NAMALWA (cell line): ENCODE data around the gene NRG2.

Source experiments
- DNase-seq: peaks from one replicate; pipeline ENCODE4 v3.0.0-alpha.2; 2015; ENCODE audit warnings: low spot score

Gene NRG2

DNA sequence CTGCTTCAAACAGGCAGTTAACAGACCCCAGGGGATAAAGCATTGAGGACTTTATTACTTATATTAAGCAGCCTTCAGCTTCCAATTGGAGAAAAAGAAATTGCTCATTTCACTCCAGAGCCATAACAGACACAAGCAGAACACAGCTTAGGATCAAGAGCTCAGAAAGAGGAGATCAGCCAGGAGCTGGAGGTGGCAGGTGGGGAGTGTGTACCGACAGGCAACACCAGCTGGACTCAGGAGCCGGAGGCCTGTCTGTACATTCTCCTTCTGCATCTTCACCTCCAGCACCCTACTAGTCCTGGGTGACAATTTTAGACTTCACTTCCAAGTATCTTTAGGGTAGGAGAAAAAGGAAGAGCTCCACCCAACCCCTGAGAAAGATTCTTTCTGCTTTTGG lies 35.8 kb downstream of the NRG2 start:
- DNase-seq, result no peak

DNA sequence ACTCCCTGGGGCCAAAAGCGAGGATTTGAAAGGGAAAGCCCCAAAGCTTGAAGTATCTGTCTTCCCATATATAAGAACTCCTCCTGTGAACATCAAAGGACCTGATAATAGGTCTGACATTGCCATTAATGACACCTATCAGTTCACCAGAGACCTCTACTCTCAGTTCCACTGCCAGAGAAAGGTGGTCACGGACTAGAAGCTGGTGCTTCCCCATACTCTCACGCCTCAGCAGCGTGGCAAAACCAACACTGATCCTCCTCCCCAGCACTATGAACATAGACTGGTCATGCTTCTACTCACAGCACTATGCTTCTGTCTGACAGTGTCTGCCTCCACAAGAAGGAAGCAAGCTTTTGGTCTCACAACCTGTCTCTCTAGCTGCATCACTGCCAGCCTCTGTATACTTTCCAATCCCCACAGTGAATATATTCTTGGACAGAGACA lies 37.9 kb downstream of the NRG2 start:
- no peak for DNase-seq

DNA sequence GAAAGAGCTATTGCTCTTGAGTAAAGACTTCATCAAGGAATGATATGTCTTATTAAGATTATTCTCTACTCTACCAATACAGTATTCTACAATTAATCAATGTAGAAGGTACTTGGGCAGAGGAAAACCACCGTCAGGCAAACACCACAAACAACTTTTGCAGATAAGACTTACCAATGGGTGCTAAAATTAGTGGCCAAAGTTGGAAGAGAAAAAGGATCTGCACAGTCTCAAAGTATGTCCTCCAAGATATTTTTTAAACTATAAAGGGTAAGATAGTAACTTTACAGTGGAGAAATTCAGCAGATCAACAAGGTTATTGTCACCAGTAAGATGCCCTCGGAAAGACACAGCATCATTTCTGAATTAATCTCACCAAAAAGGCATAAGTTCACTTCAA lies 38.9 kb downstream of the NRG2 start:
- no peak for DNase-seq

DNA sequence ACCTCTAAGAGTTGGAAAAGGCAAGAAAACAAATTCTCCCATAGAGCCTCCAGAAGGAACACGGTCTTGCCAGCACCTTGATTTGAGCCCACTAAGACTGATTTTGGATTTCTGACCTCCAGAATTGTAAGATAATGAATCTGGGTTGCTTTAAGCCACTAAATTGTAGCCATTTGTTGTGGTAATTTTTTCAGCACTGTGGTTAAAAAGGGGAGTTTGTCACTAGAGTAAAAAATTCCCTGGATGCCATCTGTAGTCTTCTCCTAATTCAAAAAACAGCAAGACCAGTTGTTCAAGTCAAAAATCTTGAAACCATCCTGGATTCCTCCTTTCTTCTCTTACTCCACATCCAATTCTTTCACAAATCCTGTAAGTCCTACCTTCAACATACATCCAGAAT lies 39.6 kb downstream of the NRG2 start:
- DNase-seq, result no peak

DNA sequence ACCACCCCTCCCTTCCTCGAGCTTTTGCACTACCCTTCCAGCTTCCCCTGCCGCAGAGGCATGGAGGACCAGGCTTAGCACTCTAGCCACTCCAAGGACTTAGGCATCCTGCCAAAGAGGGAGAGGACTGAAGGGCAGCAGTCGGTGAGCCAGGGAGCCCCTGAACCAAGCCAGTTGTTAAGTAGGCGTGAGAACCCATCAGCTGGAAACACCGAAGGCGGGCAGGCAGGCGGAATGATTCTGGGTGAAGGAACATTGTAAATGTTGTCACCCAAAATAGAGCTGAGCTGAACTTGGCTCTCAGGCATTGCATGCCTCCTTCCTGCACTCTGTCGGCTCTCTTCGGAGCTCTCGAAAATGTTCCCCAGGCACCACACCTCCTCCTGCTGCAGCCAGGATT lies 42.8 kb downstream of the NRG2 start:
- DNase-seq, result no peak

DNA sequence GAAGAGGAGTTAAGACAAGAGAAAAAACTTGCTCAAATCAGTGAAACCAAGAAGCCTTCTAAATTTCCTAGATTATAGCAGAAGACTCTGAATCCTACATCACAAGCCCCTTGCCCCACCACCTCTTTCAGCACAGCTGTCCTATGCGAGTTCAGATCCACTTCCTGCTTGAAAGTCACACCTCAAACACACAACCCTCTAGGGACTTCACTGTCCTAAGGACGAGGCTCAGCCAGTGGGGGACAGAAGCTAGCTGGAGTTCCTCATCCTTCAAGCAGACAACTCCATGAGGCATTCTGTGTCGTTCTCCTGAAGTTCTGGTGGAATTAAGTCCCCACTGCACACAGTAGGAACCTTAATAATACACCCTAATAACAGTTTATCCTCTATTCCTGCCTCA lies 44.3 kb downstream of the NRG2 start:
- no peak for DNase-seq

DNA sequence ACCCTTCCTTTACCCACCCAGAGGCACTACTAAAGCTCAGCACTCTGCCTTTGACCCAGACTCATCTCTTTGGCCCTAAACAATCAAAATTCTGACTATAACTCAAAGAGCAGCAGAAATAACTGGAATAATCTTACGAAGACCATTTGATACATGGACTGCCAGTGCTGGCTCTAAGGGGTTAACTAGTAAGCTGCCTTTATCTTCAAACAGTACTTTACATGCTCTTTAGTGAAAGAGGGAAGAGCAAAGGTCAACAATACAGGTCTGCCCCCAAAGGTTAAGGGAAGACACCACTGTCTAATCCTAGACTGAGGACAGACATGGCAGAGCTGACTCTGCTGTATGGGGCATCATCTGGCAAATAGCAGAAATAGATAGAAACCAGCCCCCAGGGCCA lies 45.8 kb downstream of the NRG2 start:
- DNase-seq, result no peak

DNA sequence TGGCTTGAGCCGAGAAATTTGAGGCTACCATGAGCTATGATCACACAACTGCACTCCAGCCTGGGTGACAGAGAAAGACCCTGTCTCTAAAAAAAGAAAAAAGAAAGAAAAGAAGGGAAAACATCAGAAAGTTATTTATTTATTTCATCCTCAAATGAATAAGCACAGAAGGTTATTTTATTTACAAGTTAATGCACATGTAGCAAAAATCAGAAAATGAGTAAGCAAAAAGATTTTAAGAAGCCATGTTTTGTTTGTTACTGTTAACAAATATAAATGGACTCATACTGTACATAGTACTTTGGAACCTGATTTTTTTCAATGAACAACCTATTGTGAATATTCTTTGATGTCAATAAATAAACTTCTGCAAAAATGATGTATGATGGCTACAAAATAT lies 47.2 kb downstream of the NRG2 start:
- no peak for DNase-seq

DNA sequence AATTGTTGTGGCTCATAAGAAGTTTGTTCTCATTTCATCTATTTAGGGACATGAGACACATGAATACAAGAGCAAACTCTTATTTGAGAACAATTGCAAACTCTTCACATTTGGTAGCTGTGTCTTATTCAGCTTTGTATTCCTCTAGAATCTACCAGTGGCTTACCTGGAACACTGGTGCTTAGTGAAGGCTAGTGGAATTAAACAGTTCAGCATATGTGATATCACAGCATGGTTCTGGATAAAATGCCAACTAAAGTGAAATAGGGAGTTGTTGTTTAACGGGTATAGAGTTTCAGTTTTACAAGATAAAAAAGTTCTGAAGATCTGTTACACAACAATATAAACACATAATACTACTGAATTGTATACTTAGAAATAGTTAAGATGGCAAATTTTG lies 48.9 kb downstream of the NRG2 start:
- DNase-seq, result no peak

DNA sequence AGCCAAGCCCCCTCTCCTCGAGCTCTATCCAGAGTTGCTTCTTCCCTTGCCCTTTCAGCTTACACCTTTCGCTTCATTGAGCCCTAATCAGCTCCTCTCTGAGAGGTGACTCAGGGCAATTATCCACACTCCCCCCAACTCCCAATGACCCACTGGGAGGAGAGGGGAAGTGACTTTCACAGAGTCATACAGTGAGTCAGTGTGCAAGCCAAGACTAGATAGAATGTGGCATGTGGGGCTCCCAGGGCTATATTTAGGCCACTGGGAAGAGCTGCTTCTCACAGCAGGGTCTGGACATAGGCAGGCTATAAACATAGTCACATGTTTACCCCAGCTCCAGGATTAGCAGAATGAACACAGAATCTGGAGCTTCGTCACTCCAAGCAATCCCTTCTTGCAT lies 57.4 kb downstream of the NRG2 start:
- no peak for DNase-seq

DNA sequence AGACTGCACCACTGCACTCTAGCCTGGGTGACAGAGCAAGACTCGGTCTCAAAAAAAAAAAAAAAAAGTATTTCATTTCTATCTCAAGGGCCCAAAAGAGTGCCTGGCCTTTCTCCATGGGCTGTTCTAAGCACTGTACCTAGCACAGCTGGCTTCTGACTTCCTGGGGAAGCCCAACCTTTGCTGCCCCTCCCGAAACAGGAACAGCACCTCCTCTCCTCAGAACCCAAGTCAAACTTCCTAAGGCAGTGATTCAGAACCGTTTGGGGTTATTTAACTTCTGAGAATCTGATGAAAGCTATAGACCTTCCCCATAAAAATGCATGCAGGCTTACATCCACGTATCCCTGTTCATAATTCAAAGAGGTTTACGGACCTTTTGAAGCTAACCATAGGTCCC lies 57.8 kb downstream of the NRG2 start:
- no peak for DNase-seq

DNA sequence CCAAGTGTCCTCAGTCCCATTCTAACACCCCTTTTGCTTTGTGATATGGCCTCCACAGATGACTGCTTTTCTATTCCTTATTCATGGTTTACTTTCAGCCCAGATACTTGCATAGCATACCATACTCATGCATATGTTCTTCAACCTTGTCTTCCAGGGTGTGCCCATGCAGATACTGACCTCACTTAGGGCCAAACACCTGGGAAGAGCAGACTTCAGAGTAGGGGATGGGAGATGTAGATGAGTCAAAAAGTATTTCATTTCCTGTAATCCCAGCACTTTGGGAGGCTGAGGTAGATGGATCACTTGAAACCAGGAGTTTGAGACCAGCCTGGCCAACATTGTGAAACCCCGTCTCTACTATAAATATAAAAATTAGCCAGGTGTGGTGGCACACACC lies 58.3 kb downstream of the NRG2 start:
- no peak for DNase-seq

DNA sequence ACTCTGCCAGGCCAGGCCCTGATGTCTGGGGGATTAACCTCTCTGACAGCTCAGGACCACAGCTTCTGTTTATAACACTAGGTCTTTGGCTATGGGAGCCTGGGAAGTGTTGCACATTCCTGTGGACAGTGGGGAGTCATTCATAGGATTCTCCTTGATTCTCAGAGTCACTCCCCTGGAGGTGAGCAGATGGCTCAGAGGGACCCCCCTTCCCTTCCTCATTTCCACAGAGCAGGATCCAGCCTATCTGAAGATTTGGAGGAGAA lies 60.2 kb downstream of the NRG2 start:
- no peak for DNase-seq

DNA sequence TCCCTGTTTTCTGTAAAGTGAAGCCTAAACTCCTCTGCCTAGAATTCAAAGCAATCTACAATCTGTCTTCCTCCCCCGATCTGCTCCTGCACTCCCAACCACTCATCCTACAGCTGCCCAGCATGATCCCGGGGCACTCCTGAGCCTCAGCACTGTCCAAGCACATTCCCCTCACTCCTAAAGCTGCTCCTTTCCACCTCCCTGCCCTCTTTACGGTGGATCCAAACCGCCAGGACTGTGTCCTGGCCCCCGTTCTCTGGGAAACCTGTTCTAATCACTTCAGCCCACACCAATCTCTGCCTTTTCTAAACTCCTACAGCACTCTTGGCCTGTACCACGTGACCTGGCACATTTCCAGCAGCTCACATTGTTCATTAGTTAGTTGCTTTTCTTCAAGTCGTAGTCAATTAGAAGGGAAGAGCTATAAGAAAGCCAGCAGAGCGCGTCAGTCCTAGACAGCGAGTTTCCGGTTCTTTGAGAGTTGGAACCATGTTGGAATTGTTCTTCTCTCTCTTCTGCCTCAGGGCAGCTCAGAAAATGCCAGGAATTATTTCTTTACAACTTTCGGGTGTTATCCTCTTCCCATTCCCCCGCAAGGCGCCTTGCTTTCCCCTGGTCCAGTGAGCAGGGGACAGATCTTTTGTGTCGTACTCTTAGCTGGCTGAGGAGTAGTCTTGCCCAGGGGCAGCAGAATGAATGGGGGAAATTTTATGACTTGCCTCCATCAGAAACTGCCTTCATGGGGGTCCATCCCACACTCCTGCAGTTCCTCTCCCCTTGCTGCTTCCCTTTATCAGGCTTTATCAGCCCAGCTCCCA lies 60.7 kb downstream of the NRG2 start:
- peak; percentile 19 for DNase-seq

DNA sequence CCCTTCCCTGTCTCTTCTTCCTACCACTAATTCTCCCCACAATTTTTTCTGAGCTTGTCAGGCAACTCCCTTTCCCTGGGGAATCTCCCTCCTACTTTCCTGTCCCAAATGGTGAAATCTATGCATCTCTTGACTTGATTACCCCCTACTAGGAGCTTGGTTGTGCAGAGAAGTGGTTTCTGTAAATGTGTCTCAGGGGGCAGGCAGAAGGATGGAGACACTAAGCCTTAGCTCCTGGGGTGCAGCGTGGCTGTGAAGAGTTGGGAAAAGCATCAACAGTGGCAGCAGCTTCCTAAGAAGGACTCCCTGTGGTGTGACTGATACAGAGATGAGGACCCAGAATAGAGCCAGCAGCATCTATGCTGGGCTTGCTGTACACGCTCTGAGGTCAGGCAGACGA lies 62.3 kb downstream of the NRG2 start:
- no peak for DNase-seq

DNA sequence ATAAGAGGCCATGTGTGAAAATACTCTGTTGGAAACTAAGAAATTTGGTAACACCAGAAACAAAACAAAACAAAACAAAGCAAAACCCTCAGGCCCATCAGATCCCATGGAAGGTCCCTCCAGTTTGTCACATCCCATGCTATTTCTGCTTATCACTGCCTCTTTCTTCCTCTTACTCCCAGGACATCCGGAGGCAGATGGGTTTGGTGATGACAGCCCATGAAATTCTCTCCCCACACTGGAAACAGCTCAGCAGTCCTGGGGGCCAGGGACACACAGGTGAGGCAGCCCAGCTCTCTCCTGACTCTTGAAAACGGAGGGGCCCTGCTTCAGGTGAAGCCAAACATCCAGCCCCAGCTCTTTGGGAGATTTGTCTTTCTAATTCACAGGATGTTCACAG lies 63.2 kb downstream of the NRG2 start:
- DNase-seq, result no peak

DNA sequence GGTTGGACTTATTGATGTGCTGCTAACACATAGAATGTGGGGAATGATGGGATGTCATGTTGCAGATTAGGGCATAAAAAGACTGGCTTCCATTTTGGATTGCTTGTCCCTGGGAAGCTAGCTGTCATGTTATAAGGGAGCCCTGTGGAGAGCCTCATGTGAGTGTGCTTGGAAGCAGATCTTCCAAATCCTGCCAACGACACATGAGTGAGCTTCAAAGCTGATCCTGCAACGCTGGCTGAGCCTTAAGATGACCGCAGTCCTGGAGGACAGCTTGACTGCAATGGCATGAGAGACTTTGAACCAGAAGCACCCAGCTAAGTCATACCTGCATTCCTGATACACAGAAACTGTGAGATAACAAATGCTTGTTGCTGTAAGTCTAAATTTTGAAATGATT lies 63.6 kb downstream of the NRG2 start:
- no peak for DNase-seq

DNA sequence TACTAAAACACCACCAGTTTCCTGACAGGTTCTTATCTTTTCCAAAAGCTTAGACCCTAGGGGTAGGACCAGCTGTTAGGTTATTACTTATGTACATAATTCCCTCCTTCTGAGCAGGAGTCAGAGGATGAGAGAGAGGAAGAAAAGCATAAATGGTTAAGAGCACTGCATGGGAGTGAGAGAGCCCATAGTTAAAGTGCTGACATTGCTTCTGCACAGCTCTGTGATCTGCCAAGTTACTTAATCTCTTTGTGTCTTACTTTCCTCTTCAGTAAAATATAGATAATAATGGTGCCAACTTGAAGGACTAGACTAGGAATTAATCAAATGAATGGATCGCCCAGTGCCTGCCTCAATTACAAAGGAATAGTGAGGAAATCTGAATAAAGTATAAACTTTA lies 66.4 kb downstream of the NRG2 start:
- DNase-seq, result no peak

DNA sequence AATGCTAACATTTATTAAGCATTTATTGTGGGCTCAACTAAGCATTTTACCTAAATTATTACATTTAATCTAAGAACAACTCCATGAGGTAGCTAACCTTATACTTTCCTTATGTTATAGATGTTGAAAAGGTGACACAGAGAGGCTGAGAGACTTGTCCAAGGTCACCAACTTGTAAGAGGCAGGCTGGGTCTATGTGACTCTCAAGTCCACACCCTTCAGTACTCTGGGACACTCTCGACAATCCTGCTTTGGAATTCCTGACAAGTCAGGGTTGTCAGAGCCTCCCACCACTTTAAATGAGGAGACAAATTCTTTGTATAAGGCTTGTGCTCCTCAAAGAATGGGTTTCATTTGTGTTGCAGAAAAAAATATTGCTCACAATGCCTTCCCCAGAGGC lies 67.2 kb downstream of the NRG2 start:
- no peak for DNase-seq

DNA sequence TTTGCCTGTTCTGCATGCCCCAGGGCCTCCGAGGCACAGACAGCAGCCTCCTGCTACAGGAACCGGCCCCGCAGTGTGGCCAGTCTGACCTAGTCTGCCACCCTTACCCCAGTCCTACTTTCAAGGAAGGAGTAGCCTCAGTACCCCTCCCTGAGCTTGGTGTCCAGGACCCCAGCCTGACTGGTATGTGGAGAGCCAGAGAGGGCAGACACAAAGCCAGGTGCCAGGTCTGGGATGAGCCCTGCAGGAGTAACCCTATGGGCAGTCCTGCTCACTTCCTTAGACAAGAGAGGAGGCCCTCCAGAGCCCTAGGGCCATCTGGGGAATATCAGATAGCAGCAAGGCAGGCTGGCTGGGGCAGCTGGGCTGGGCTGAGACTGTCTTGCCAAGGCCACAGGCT lies 67.8 kb downstream of the NRG2 start:
- DNase-seq, result no peak

DNA sequence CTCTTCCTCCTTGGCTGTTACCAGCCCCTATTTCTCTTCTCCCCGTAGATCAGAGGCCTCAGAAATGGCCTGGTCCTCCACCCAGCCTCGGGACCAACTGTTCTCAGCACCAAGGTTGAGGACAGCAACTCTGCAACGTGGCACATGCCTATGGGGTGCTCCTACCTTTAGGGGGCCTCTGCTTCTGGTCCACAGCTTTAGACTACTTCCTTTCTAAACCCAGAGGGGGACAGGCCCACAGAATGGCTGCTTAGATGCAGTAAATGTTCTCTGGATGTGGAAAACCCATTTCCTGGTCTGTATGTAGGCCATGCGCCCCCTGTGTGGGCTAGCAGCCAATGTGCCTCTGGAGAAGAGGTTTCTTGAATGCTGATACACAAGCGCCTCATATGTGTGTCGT lies 68.4 kb downstream of the NRG2 start:
- peak; percentile 21 for DNase-seq

DNA sequence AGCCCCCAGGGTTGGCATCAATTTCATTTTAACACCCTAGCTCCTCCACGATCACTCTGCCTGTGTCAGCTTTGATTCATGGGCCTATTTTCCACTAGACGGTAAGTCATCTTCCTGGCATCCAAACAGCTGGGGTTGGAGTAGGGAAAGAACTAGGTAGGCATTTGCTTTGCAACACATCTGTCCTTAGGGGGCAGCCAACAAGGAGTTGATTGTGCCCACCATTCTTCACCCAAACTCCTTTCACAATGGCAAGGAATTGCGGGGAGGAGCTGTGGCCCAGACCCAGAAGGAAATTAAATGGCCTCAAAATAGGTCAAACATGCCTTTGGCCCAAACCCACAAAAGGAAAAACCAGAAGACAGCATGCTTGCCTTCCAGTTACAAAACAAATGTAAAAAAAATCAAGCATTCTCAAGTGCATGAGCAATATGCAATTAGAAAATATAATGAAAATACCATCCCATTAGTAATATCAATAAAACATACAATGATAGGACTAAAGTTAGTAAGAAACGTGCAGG lies 71.8 kb downstream of the NRG2 start:
- DNase-seq, result no peak

DNA sequence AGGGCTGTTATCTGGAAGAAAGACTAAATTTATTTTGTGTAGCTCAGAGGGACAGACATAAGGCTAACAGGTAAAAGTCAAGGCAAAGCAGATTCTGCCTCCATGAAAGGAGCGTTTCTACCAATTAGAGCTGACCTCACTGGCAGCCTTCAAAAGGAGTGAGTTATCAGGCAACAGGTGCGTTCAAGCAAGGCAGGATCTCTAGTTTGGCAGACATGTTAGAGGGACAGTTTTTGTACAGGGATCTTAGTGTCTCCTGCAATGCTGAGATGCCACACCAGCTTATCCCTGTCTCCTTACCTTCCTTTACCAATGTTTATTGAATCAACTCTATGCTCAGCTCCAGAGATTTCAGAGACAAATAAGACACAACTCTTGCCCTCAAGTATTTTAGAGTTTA lies 73.8 kb downstream of the NRG2 start:
- no peak for DNase-seq

DNA sequence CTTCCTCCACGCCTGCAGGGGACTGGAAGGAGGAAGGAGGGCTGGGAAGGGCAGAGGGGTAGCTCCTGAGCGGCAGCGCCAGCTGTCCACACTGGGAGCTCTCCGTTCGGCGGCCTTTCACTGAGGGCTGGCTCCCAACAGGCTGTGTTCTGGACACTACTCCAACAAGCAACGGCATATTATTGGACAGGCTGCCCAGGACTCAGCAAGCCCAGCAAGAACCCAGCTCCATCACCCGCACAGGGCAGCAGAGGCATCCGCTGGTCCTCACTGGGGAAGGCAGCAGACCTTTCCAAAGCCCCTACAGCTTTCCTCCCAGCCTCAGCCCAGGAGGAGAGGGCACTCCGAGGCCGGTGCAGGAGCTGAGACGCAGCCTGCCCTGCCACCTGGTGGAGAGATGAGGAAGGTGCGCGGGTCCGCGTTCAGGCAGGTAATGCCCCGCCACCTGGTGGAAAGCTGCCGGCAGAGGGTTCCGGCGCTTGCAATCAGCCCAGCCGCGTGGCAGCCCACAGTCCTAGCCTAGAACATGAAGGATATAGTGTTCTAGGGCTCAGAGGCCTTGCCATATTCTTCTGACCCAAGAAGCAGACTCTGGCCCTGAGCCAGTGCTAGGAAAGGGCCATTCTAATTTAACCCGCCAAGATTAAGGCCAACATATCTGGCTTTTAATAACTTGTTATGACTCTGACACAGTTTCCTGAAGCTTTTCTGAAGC lies 74.4 kb downstream of the NRG2 start:
- peak; percentile 86 for DNase-seq
